SU-DHL-6 (cell line): ENCODE results near the gene HAPLN2.

Experiments
- H2AFZ ChIP-seq: fragments of 200-600 bp; sonication (generic); 2 replicates; pipeline ENCODE4 v1.6.1; 2014; ENCODE audit warnings: low read depth, mild to moderate bottlenecking, moderate library complexity, mixed read lengths, antibody characterized with exemption, low read length; ENCODE audit not compliant: severe bottlenecking
- H3F3A ChIP-seq: fragments of 200-600 bp; shearing (Covaris generic); 2 replicates; pipeline ENCODE4 v1.6.0; 2016; ENCODE audit warnings: antibody characterized with exemption, mild to moderate bottlenecking; ENCODE audit not compliant: insufficient read depth
- H3K27ac ChIP-seq: fragments of 200-600 bp; sonication (generic); 2 replicates; pipeline ENCODE4 v1.5.1; 2016; ENCODE audit warnings: low read depth, mild to moderate bottlenecking, low read length, moderate library complexity, mixed read lengths
- H3K27me3 ChIP-seq: fragments of 200-600 bp; sonication (generic), shearing (Covaris generic); 2 replicates; pipeline ENCODE4 v1.6.0; 2014; ENCODE audit warnings: mild to moderate bottlenecking, low read length
- H3K36me3 ChIP-seq: fragments of 200-600 bp; sonication (generic); 2 replicates; pipeline ENCODE4 v1.6.1; 2014; ENCODE audit warnings: mild to moderate bottlenecking, low read length, mixed read lengths
- H3K4me2 ChIP-seq: fragments of 300-600, 200-600 bp; shearing (Covaris generic), sonication (generic); 2 replicates; pipeline ENCODE4 v1.6.0; 2014; ENCODE audit warnings: low read length, low read depth, mild to moderate bottlenecking; ENCODE audit not compliant: poor library complexity, severe bottlenecking
- H3K4me3 ChIP-seq: fragments of 200-600 bp; sonication (generic); 2 replicates; pipeline ENCODE4 v1.5.1; 2014; ENCODE audit warnings: antibody characterized with exemption, low read length, mild to moderate bottlenecking, mixed read lengths; ENCODE audit not compliant: insufficient read depth, poor library complexity, severe bottlenecking
- H3K79me2 ChIP-seq: fragments of 200-600 bp; sonication (generic); 2 replicates; pipeline ENCODE4 v1.6.1; 2014; ENCODE audit warnings: mild to moderate bottlenecking, low read length, moderate library complexity; ENCODE audit not compliant: insufficient read depth
- H3K9ac ChIP-seq: fragments of 200-600 bp; sonication (generic); 2 replicates; pipeline ENCODE4 v1.7.0; 2014; ENCODE audit warnings: mild to moderate bottlenecking, low read length
- H3K9me2 ChIP-seq: fragments of 200-600 bp; sonication (generic); replicated peaks from 2 replicates; pipeline ENCODE4 v1.6.1; 2014; ENCODE audit warnings: low read length; ENCODE audit not compliant: insufficient read depth
- H3K9me3 ChIP-seq: fragments of 200-600 bp; sonication (generic); 2 replicates; pipeline ENCODE4 v1.6.1; 2014; ENCODE audit warnings: low read length, mixed read lengths; ENCODE audit not compliant: insufficient read depth
- H4K20me1 ChIP-seq: fragments of 200-600 bp; sonication (generic); 2 replicates; pipeline ENCODE4 v1.6.1; 2014; ENCODE audit warnings: low read depth, mild to moderate bottlenecking, antibody characterized with exemption, low read length, moderate library complexity, mixed read lengths
- CTCF ChIP-seq: fragments of 200-600 bp; sonication (generic); IDR thresholded peaks from one replicate; pipeline ENCODE4 v1.5.1; 2017; ENCODE audit warnings: antibody characterized with exemption, mild to moderate bottlenecking, low read length, moderate library complexity; ENCODE audit not compliant: insufficient read depth, poor library complexity, severe bottlenecking
- EZH2phosphoT487 ChIP-seq: fragments of 200-600 bp; sonication (generic), shearing (Covaris generic); conservative IDR thresholded peaks from 2 replicates; pipeline ENCODE4 v1.6.1; 2018; ENCODE audit warnings: mild to moderate bottlenecking, antibody characterized with exemption, low read length, moderate library complexity, mixed read lengths

Gene HAPLN2

DNA sequence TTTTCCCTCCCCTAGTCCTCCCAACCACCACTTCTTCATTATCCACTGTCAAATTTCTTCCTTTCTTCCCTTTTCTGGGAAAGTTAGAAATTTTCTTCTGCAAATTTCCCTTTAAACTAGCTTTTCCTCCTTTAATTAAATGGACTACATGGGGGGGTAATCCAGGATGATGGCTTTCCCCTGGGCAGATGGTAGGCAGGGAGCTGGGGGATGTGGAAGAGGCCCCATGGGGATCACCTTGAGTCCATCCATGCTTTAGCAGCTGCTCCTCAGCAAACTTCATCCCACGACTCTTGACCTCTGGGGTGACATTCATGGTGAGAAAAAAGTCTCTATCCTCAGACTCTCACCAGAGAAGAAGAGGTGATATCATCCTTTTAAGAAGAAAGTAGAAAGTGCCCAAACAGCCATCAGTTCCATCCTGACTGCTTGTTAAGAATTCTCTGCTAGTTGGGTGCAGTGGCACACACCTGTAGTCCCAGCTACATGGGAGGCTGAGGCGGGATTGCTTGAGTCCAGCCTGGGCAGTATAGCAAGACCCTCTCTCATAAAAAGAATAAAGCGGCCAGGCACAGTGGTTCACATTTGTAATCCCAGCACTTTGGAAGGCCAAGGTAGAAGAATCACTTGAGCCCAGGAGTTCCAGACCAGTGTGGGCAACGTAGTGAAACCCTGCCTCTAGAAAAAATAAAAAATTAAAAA, 20.3 kb upstream of the HAPLN2 start:
- no peaks in the 10 kb centered on the region for H3K36me3 ChIP-seq

GRCh38 chr1:156599811-156600210, 19.4 kb upstream of the HAPLN2 start:
- peak overlapping the region; percentile 79 for H3K4me2 ChIP-seq
- H3K79me2 ChIP-seq, result peaks cover 32% of the 10 kb centered on the region
- H3K4me3 ChIP-seq, result peak overlapping the region; percentile 56
- H3F3A ChIP-seq, result peaks cover 29% of the 10 kb centered on the region
- no peaks in the 10 kb centered on the region for H3K9me3 ChIP-seq
- H2AFZ ChIP-seq, result no peak overlapping the region
- H4K20me1 ChIP-seq, result no peaks in the 10 kb centered on the region
- no peak for TF ChIP-seq CTCF
- TF ChIP-seq EZH2phosphoT487, result no peak
- H3K27ac ChIP-seq, result peak overlapping the region; percentile 73
- no peaks in the 10 kb centered on the region for H3K27me3 ChIP-seq
- H3K36me3 ChIP-seq, result no peaks in the 10 kb centered on the region
- H3K9ac ChIP-seq, result peak overlapping the region; percentile 79
- H3K9me2 ChIP-seq, result no peaks in the 10 kb centered on the region

More for the DNA sequence above, 20.3 kb upstream of the HAPLN2 start:
- Histone ChIP-seq H3K79me2 (peaks cover 32% of the 10 kb centered on the region), H2AFZ (no peak overlapping the region), H4K20me1 (no peaks in the 10 kb centered on the region), H3K9ac (no peak overlapping the region), H3F3A (peaks cover 38% of the 10 kb centered on the region), H3K4me3 (no peak overlapping the region), H3K27ac (0 out of 2 replicates have a peak overlapping the region, but pooled peaks have one; percentile 73), H3K9me3 (no peaks in the 10 kb centered on the region), H3K9me2 (no peaks in the 10 kb centered on the region), H3K4me2 (peak overlapping the region; percentile 79), H3K27me3 (no peaks in the 10 kb centered on the region)
- no peak for TF ChIP-seq CTCF
- no peak for TF ChIP-seq EZH2phosphoT487

GRCh38 chr1:156600733-156601121, 18.5 kb upstream of the HAPLN2 start:
- Histone ChIP-seq H3K4me3 (peak overlapping the region; percentile 56), H3K9ac (peak overlapping the region; percentile 79), H4K20me1 (no peaks in the 10 kb centered on the region), H3K27ac (peak overlapping the region; percentile 73), H3F3A (peaks cover 27% of the 10 kb centered on the region), H3K9me2 (no peaks in the 10 kb centered on the region), H3K9me3 (no peaks in the 10 kb centered on the region), H3K79me2 (peaks cover 32% of the 10 kb centered on the region), H3K4me2 (peak overlapping the region; percentile 79), H2AFZ (peak overlapping the region; percentile 94), H3K27me3 (no peaks in the 10 kb centered on the region), H3K36me3 (no peaks in the 10 kb centered on the region)
- TF ChIP-seq EZH2phosphoT487, result no peak
- no peak for TF ChIP-seq CTCF
